ENCODE measurements around the gene LPCAT1. TPM values are rescaled to one million over a fixed set of nuclear protein-coding genes. Genes with fewer than 3 reads are reported as not detected.

Gene LPCAT1
- total and polyA plus RNA-seq, 2 experiments from 2014 or later, result 44.1 to 56.0 TPM

- H3K9me3 ChIP-seq (ENCODE audit: low read depth), result no peaks in the 10 kb centered on the region
- no peaks in the 10 kb centered on the region for H3K79me2 ChIP-seq
- no peaks in the 10 kb centered on the region for H4K20me1 ChIP-seq (ENCODE audit: insufficient read depth, poor library complexity, severe bottlenecking)
- H3K27me3 ChIP-seq, result no peaks in the 10 kb centered on the region
- H3K27ac ChIP-seq, result no peak overlapping the region
- 83% methylated on average over 17 of the region's 22 CpGs for WGBS (ENCODE audit: low lambda C conversion rate, missing lambda C conversion rate)
- TF ChIP-seq, protein P1, sequence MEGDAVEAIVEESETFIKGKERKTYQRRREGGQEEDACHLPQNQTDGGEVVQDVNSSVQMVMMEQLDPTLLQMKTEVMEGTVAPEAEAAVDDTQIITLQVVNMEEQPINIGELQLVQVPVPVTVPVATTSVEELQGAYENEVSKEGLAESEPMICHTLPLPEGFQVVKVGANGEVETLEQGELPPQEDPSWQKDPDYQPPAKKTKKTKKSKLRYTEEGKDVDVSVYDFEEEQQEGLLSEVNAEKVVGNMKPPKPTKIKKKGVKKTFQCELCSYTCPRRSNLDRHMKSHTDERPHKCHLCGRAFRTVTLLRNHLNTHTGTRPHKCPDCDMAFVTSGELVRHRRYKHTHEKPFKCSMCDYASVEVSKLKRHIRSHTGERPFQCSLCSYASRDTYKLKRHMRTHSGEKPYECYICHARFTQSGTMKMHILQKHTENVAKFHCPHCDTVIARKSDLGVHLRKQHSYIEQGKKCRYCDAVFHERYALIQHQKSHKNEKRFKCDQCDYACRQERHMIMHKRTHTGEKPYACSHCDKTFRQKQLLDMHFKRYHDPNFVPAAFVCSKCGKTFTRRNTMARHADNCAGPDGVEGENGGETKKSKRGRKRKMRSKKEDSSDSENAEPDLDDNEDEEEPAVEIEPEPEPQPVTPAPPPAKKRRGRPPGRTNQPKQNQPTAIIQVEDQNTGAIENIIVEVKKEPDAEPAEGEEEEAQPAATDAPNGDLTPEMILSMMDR (IDR thresholded peaks at IDR 0.05; ENCODE audit: poor library complexity), result no peak
- TF ChIP-seq EZH2phosphoT487 (IDR thresholded peaks at IDR 0.05; ENCODE audit: low read depth, severe bottlenecking, unreplicated experiment), result no peak
- no peak for TF ChIP-seq EZH2 (IDR thresholded peaks at IDR 0.05; ENCODE audit: borderline replicate concordance)
- H3K4me2 ChIP-seq, result no peak overlapping the region
- no peak for DNase-seq (ENCODE audit: low spot score)
- H2AFZ ChIP-seq, result no peak overlapping the region
- H3K36me3 ChIP-seq (replicated peaks; ENCODE audit: insufficient read depth, low read depth), result no peaks in the 10 kb centered on the region
- H3K4me3 ChIP-seq, result no peak overlapping the region
- no peaks in the 10 kb centered on the region for H3K4me1 ChIP-seq (ENCODE audit: insufficient read depth)
- no peaks in the 10 kb centered on the region for H3K9me2 ChIP-seq (replicated peaks; ENCODE audit: insufficient read depth)
Observed at GRCh38 chr5:1415626-1416360, 108.0 kb downstream of the LPCAT1 start.

DNA sequence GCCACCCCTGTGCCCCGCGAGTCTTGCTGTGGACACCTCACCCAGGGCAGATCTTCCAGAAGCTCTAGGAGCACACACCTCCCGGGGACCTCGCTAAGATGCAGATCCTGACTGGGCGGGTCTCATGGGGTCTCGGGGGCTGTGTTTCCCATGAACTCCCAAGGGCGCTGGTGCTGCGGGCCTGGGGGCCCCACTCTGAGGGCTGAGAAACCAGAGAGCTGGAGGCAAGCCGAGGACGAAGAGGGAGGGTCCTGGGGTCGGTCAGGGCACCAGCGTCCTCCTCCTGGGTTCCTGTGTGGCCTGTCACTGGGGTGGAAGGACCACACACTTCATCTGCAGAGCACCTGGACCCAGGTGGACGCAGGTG lies 108.7 kb downstream of the LPCAT1 start:
- Histone ChIP-seq H3K36me3 (replicated peaks; ENCODE audit: insufficient read depth, low read depth) (no peaks in the 10 kb centered on the region), H4K20me1 (ENCODE audit: insufficient read depth, poor library complexity, severe bottlenecking) (no peaks in the 10 kb centered on the region)
- DNase-seq (ENCODE audit: low spot score), result no peak

DNA sequence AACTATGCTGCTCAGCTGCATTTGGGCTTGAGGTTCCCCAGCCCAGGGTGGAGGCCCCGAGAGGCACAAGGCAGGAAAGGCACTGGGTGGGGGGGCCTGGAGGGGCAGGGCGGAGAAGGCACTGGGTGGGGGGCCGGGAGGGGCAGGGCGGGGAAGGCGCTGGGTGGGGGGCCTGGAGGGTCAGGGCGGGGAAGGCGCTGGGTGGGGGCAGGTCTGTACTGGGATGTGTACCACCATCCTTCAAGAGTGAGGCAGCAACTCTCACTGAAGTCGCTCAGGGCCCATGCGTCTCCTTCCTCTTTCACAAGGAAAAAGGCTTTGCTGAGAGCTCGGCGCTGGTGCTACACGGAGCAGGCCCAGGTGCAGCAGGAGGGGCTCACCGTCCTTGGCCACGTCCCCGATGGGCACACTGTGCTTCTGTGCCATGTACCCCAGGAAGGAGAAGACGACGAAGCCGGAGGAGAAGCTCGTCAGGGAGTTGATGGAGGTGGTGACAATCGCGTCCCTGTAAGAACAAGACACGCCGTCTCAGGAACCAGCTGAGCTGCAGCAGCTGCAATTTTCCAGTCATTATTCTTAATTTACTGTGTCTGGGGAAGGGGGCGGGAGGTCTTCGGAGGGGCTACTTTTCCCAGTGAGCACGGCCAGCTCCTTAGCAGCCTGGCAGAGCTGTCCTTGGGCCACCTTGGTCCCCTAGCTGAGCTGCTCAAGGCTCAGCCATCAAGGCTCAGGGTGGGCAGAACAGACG lies 109.3 kb downstream of the LPCAT1 start:
- Histone ChIP-seq H3K9me2 (replicated peaks; ENCODE audit: insufficient read depth) (no peaks in the 10 kb centered on the region), H3K4me1 (ENCODE audit: insufficient read depth) (no peaks in the 10 kb centered on the region), H3K36me3 (replicated peaks; ENCODE audit: insufficient read depth, low read depth) (no peaks in the 10 kb centered on the region), H3K27me3 (no peaks in the 10 kb centered on the region), H3K4me2 (no peak overlapping the region), H3K4me3 (no peak overlapping the region), H3K9me3 (ENCODE audit: low read depth) (no peaks in the 10 kb centered on the region), H4K20me1 (ENCODE audit: insufficient read depth, poor library complexity, severe bottlenecking) (no peaks in the 10 kb centered on the region), H3K79me2 (no peaks in the 10 kb centered on the region), H3K27ac (no peak overlapping the region), H2AFZ (no peak overlapping the region)
- peak; percentile 66 for DNase-seq (ENCODE audit: low spot score)
- WGBS (ENCODE audit: low lambda C conversion rate, missing lambda C conversion rate), result 78% methylated on average over 25 of the region's 27 CpGs
- no peak for TF ChIP-seq EZH2 (IDR thresholded peaks at IDR 0.05; ENCODE audit: borderline replicate concordance)
- TF ChIP-seq EZH2phosphoT487 (IDR thresholded peaks at IDR 0.05; ENCODE audit: low read depth, severe bottlenecking, unreplicated experiment), result no peak
- TF ChIP-seq, protein P1 (IDR thresholded peaks at IDR 0.05; ENCODE audit: poor library complexity), result no peak

More for the DNA sequence above, 108.7 kb downstream of the LPCAT1 start:
- Histone ChIP-seq H3K4me3 (no peak overlapping the region), H3K4me2 (no peak overlapping the region), H2AFZ (no peak overlapping the region), H3K4me1 (ENCODE audit: insufficient read depth) (no peaks in the 10 kb centered on the region), H3K9me3 (ENCODE audit: low read depth) (no peaks in the 10 kb centered on the region), H3K27ac (no peak overlapping the region), H3K79me2 (no peaks in the 10 kb centered on the region), H3K9me2 (replicated peaks; ENCODE audit: insufficient read depth) (no peaks in the 10 kb centered on the region), H3K27me3 (no peaks in the 10 kb centered on the region)
- 89% methylated on average over 11 of the region's 13 CpGs for WGBS (ENCODE audit: low lambda C conversion rate, missing lambda C conversion rate)
- TF ChIP-seq, protein P1 (IDR thresholded peaks at IDR 0.05; ENCODE audit: poor library complexity), result no peak
- TF ChIP-seq EZH2phosphoT487 (IDR thresholded peaks at IDR 0.05; ENCODE audit: low read depth, severe bottlenecking, unreplicated experiment) (no peak), EZH2 (IDR thresholded peaks at IDR 0.05; ENCODE audit: borderline replicate concordance) (no peak)
